ENCODE results near the gene ZMIZ1.
A peak's percentile ranks its signal among the peaks of the same experiment; 100 is the strongest.

The ZMIZ1 gene

GRCh38 chr10:79192677-79193003 is 123.9 kb downstream of the ZMIZ1 start:
- DNase-seq = no peak

DNA sequence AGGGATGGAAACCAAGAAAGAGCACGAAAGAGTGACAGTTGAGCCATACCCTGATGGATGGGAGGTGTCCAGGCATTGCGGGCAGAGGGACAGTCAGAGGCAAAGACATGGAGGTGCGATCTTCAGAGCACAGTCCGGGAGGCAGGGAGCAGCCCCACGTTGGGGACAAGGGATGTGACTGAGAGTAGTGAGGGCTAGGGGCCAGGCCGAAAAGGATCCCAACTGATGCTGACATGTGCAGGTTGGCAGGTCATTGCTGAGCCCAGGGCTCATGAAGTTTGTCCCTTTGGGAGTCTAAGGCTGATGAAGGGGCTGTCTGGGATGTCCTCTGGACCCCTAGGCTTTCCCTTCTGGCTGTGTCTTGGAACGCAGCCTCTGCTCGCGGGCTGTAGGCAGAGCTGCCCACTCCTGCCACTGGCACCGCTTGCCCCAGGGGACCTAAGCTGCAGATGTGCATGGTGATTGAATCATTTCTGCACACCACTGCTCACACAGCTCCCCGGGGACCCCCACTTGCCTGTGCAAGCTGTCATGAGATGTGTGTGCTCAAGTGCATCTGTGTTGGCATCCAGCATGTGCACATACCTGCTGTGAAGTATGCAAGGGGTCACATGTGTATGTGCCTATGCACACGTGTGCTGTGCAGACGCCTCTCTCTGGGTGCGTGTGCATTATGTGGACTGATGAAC is 125.1 kb downstream of the ZMIZ1 start:
- DNase-seq = no peak

DNA sequence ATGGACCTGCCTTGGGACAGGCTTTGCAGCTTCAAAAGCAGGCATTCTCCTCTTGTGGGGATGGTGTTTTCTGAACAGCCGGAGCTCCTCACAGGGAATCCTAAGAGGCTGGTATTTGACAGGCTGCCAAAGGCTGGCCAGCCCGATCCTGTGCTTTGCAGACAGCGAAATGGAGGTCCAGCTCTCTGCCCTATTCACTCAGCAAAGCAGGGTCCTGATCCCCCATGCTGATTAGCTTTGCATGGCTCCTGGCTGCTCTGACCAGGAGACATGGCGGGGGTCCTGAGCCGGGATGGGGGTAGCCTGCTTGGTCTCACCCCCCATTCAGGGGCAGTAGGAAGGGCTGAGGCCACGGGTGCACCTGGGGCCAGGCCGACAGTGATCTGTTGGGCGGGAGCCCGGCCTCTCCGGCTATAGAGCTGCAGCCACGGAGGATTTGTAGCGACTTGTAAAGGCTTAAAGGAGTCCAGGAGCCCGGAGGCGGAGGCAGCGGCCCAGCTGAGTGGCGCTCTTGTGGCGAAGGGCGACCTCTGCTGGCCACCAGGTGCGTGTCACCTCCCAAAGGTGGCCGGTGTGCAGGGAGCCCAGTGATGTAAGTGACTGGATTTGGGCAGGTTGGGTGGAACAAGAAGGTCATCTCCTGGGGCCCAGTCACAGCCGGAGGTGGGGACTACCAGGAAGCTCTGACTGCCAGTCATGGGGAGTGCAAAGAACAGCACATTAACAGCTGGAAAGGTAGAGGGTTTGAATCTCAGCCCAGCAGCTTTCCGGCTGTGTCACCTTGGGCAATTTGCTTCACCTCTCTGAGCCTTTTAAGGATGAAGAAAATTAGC is 126.5 kb downstream of the ZMIZ1 start:
- DNase-seq = peak; percentile 91

DNA sequence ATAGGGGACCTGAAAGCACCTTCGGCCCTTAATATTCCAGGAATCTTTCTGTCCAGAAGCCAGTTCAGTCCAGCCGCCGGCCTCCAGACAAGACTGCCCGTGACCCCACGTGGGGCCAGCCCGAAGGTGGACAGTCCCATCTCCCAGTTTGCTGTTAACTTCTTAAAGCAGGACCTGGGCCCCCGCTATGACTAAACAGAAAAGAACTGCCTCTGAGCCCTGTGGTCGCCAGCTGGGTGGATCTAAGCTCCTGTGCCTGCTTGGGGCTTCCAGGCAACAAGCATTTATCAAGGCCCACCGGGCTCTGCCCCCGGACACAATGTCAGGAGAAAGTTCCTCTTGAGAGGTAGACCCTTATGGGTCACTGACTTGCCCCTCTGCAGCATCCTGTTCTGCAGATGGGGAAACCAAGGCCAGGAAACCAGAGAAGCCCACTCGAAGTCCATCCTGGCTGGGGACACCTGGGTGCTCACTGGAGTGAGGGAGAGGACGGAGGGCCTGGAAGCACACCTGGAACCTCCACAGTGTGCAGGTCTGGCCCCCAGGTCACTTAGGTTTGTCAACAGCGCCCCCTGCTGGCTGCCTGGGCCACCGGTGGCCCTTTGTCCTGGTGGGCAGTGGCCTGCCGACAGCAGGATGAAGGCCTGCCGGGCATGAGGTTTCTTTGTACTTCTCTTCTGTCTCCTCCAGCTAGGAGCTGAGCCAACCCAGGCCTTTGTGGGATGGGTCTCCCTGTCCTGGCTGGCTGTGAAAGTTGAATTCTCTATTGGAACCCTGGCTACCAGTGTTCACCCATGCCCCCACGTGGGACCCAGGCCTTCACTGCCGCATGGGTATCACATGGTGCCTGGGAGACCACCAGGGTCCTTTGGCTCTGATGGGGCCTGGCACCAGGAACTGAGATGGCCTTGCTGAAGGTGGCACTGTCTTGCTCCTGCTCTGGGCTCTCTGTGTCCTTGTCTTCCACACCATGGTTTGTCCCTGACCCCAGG is 128.0 kb downstream of the ZMIZ1 start:
- DNase-seq = peak; percentile 97

- no peak for DNase-seq
Observed at GRCh38 chr10:79197558-79197957, 128.8 kb downstream of the ZMIZ1 start.

GRCh38 chr10:79200346-79200745 is 131.6 kb downstream of the ZMIZ1 start:
- no peak for DNase-seq

GRCh38 chr10:79201706-79202105 is 132.9 kb downstream of the ZMIZ1 start:
- DNase-seq = no peak

DNA sequence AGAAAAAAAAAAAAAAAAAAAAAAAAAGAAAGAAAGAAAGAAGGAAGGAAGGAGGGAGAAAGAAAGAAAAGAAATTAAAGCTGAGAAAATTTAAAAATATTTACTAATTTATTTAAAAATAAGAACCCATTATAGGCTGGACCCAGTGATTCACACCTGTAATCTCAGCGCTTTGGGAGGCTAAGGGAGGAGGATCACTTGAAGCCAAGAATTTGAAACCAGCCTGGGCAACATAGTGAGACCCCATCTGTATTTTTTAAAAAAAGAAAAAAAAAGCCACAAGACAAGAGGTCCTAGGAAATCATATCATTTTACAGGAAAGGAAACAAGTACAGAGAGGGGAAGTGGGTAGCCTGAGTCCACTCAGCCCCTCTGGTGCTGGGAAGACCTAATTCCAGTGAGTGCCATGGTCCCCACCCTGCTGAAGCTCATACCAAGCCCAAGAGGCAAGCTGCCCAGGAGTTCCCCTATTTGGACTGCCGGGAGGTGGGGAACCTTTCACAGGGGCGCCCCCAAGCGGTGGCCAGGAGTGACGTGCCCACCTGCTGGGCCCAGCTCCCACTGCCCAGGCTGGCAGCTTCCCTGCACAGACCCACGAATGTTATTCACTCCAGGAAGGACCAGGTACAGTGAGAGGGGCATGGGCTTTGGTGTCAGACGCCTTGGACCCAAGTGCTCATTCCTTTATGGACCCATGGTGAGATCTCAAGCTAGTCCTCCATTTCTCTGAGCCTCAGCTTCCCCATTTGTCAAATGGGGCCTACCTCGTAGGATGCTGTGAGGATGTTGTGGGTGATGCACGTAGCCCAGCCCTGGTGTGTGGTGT is 133.6 kb downstream of the ZMIZ1 start:
- peak; percentile 77 for DNase-seq

- no peak for DNase-seq
Observed at GRCh38 chr10:79203014-79203644, 134.4 kb downstream of the ZMIZ1 start.

DNA sequence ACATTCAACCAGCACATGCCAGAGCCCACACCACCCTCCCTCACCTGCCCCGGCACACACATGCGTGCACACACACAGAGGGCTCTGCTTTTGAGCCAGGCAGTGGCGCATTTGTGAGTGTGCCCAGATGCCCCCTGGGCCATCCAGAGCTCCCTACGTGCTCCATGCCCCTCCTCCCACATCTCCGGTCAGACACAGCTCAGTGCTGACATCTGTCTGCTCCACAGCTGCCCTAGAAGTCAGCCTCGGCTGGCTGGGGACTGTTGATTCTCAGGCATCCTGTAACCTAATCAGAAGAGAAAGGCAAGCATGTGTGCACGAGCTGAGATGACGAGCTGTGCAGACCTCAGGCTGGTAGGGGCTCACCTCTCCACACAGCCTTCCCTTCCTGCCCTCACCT is 135.1 kb downstream of the ZMIZ1 start:
- no peak for DNase-seq

DNA sequence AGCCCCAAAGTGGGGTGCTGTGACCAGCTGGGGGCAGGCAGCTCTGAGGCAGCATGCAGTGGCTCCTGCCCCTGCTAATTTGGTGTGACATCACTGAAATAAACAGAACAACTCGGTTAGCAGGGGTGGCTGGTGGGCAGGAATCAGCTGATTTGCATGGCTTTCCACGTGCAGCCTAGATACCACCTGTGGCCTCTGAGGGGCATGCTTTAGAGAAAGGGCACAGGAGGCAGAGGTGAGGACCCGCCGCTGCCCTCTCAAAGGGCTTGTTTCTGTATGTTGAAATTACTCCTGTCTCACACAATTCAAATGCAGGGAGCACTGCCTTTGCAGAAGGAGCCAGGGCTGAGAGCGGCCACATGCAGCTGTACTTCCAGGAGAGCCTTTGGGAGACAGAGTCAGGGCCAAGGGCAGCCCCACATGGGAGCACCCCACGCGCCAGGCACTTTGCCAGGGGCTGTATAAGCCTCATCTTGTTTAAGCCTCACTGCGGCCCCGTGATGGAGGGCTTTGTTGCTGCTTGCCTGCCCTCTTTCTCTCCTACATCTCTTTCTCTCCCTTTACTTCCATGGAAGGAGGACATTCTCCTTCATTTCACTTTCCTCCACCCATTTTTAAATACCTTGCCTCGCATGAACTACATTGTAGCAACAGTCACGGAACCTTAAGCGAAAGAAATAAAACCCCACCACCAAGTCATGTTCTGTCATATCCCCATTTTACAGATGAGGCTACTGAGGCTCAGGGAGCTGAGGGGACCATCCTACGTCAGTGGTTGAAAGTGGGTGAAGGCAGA is 137.7 kb downstream of the ZMIZ1 start:
- DNase-seq = no peak

DNA sequence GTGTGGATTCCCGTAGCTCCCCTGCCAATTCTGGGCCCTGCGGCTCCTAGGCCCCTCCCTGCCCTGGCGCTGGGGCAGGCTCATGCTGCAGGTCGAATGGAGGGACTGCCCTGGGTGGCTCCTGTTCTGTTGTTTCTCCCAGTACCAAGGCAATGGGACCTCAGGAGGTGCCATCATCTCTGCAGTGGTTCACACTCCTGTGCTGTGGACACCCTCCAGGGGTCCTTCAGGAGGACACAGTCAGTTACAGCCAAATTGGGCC is 138.3 kb downstream of the ZMIZ1 start:
- DNase-seq = no peak

DNA sequence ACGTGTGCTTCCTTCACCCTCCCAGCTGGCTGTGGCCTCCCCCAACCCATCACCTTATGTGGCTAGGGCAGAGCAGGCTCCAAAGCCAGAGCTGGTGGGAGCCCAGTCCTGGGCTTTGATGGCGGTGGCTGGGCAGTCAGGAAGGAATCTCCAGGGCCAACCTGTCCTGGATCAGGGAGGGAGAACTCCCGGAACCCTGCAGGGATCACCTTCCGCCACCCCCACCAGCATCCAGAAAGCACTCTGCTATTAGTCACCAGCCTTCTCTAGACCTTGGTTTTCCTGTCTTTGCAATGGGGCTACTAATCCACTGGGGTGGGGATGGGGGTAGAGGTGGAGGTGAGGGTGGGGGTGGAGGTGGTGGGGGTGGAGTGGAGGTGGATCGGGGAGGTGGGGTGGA is 139.0 kb downstream of the ZMIZ1 start:
- DNase-seq = no peak

- DNase-seq = no peak
Observed at GRCh38 chr10:79208251-79208983, 139.7 kb downstream of the ZMIZ1 start.

- DNase-seq = no peak
Observed at GRCh38 chr10:79209340-79209739, 140.6 kb downstream of the ZMIZ1 start.

GRCh38 chr10:79209831-79210230 is 141.1 kb downstream of the ZMIZ1 start:
- no peak for DNase-seq

- DNase-seq = no peak
Observed at GRCh38 chr10:79210672-79211071, 141.9 kb downstream of the ZMIZ1 start.

GRCh38 chr10:79211616-79212015 is 142.8 kb downstream of the ZMIZ1 start:
- DNase-seq = no peak

- no peak for DNase-seq
Observed at GRCh38 chr10:79215531-79215930, 146.8 kb downstream of the ZMIZ1 start.

DNA sequence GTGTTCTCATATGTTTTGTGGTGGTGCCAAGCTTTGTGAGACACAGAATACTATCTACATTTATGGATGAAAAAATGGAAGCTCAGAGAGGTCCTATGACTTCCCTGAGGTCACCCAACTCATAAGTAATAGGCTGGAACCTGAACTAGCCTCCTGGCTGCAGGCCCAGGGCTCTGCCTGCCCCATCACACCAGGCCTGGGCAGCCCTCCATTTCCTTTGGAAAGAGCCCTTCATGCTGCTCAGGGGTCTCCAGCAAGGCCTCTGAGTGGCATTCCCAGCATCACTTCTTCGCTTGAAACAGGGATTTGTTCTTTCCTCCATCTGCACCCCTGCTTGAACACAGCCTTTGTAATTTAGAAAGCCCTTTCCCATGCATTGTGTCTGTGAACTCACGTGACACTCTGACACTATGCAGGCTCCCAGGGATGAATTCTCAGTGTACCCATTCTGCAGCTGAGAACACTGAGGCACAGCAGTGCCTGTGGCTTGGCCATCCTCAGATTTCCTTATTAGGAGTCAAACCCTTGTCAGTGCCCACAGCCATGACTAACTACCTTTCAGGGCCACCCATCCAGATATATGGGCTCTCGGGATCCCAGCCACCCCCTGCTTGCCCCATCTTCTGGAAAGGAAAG is 150.7 kb downstream of the ZMIZ1 start:
- DNase-seq = no peak

Measured in activated CD8-positive, alpha-beta memory T cell treated with anti-CD3 and anti-CD28 coated beads, Interleukin-2, amount 50 U/mL, for 48 hours (primary cell).